Adipose tissue (tissue), 3 donors: ENCODE measurements around the gene SKAP2. TPM values are rescaled to one million over a fixed set of nuclear protein-coding genes. Genes with fewer than 3 reads are reported as not detected.

ENCODE experiments used
- H3K27ac ChIP-seq: one replicate; pipeline ENCODE4 v1.5.1; 2013; ENCODE audit warnings: low read depth, low read length
- WGBS, 3 donors: extraction: QIAGEN DNeasy Blood & Tissue Kit; methylation state at CpG; one replicate each; pipeline ENCODE4 v1.1.7; 2013; 5-methylcytosine and 5-hydroxymethylcytosine counted together
- polyA plus RNA-seq, 3 donors: library from polyadenylated mRNA; stranded (reverse); fragments of 200-250 nt; gene quantifications; one replicate each; pipeline ENCODE4 v1.2.3, GENCODE V29; 2013
- donor health status: healthy with polysubstance abuse.
- donor health status: Bipolar disorder and iron deficiency.
- donor health status: healthy.

SKAP2 gene
- polyA plus RNA-seq, 3 donors = 4.2 to 27.9 (median 18.1) TPM

DNA sequence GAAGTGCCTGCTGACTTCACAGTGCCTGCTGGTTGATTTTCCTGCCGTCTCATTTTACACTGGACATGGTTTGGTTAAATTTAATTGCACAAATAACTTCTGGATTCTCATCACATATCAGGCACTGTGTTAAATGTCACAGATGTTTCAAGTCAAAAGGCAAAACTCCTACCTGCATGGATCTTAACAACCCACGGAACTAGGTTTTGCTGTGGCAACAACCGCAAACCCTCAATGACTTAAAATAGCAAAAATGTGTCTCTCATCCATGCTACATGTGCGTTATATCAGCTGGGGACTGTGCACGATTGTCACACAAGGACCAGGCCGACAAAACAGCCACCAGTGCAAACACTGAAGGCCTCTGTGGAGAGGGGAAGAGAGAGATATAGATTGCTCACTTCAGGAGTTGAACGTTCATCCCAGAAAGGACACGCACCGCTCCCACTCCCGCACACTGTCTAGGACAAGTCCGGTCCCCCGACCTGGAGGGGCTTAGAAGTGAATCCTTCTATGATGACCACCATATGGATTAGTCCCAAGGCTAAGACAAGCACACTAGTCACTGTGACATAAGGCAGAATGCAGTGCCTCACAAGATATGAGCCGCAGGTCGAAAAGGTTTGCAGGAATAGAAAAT, 233.3 kb downstream of the SKAP2 start:
- no peak overlapping the region for H3K27ac ChIP-seq
- 84 to 92% (median 90%) methylated on average over 14 of the region's 14 CpGs for WGBS, 3 donors

DNA sequence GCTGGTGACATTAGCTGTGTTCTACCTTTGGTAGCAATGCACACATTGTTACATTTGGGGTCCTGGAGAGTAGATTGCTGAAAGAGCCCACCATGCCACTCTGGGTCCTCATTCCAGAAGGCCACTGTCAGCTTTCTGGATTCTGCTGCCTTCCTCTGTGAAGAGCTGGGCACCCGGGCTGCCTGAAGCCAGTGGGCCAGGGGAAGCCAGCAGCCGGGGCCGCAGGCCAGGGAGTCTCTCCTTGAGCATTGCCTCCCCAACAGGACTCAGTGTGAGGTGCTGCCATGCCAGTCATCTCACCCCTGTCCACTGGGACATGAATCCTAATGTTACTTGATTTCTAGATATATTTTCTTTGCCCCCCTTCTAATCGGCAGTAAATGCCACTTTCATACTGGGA, 234.0 kb downstream of the SKAP2 start:
- H3K27ac ChIP-seq = no peak overlapping the region
- 94 to 95% (median 94%) methylated on average over 4 of the region's 4 CpGs for WGBS, 3 donors

DNA sequence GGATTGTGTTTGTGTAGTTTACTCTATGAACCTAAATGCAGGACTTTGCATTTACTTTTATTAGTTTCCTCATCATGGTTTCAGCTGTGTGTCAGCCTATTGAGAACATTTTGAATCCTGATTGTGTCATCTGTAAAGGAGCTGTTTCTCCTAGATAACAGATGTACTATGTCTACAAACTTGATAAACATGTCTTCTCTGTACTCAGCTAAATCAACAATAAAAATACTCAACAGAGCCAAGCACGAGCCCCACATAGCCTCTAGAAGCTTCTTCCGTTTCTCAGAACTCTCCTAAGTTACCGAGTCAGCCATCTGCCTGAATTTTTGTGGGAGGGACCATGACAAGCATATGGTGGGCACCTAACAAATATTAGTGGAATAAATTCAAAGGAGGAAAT, 234.7 kb downstream of the SKAP2 start:
- 71 to 80% (median 80%) methylated on average over 3 of the region's 3 CpGs for WGBS, 3 donors
- H3K27ac ChIP-seq = no peak overlapping the region

DNA sequence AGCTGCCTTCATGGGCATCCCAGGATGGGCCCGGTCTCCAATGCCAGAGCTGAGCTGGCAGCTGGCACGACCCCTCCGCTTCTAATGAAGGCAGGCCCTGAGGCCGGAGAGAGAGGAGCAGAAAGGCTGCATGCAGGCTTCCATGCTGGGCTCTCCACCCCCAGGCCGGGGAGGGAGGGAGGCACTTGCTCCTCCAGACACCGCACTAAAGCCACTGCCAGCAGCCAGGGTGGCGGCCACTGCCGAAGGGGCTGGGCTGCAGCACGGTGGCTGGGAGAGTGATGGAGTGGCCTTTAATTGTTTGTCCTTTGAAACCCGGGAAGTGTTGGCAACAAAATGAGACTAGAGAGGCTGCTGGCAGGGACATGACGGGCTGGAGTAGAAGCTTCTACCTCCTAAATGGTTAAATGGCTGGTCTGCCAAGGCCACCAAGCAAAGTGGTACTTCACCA, 236.5 kb downstream of the SKAP2 start:
- no peak overlapping the region for H3K27ac ChIP-seq
- 55 to 86% (median 85%) methylated on average over 11 of the region's 11 CpGs for WGBS, 3 donors

DNA sequence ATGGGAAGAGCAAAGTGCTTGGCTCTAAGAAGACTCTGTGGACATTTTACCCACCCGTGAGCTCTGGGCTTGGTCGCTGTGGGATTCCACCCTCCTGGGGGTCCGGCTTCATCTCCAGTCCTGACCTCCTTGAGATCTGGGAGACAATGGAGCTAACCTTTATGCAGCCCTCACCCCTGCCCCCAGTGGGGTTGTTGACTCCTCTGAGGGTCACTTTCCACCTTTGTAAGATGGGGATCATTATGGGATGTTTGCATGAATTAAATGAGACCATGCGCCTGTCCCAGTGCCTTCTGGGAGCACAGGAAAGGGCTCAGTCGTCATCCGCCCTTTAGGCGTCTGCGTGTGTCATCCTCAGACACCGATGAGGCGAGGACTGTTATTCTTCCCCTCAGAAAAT, 237.2 kb downstream of the SKAP2 start:
- 95 to 96% (median 96%) methylated on average over 10 of the region's 10 CpGs for WGBS, 3 donors
- H3K27ac ChIP-seq = no peak overlapping the region

DNA sequence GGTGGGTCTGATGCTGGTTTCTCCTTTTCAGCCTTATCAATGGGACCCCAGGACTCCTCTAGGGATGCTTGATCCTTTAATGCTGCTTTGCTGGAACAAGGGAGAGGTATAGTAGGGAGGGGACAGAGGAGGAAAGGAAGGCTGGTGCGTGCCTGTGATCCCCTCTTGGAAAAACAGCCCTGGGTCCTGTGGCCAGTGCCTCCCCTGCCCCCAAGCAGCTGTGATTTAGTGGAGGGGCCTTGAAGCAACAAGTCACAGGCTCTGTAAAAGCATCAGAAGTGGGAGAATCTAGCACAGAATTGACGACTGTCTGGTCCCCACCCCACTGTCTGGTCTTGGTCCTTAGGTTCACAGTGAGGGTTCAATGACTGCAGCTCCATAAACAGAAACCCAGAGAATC, 237.7 kb downstream of the SKAP2 start:
- 83 to 93% (median 90%) methylated on average over 2 of the region's 2 CpGs for WGBS, 3 donors
- H3K27ac ChIP-seq = no peak overlapping the region

DNA sequence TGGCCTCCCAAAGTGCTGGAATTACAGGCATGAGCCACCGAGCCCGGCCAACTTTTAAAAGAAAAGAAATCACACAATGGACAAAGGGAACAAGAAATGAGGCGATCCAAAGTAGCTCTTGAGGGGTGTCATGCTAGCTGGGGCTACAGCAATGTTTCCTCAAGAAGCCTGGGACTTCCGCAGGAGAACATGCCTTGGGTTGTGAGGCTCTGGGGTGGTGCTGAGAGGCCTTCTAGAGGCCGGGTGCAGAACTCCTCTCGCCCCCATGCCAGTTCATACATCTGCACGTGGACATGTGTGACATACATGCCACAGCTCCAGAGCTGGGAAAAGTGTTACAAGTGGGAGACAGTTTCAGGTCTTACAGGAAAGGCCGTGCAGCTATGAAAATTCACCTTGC, 238.2 kb downstream of the SKAP2 start:
- WGBS, 3 donors = 91 to 97% (median 93%) methylated on average over 8 of the region's 8 CpGs
- no peak overlapping the region for H3K27ac ChIP-seq

DNA sequence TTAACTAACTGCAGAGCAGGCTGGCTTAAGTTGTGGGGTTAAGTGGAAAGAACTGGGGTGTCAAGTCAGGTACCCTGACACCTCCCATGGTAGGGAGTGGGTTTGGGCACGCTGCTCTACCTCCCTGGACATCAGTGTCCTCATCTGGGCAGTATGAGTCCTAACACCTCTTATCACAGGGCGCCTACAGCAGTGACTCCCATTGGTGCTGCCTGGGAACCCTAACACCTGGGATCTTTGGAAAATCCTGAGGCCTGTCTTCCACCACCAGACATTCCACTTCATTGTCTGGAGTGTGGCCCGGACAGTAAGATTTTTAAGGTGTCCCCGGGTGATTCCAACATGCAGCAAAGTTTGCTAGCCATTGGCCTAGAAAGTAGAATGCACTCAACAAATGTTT, 239.1 kb downstream of the SKAP2 start:
- H3K27ac ChIP-seq = no peak overlapping the region
- WGBS, 3 donors = 62 to 92% (median 89%) methylated on average over 4 of the region's 4 CpGs

DNA sequence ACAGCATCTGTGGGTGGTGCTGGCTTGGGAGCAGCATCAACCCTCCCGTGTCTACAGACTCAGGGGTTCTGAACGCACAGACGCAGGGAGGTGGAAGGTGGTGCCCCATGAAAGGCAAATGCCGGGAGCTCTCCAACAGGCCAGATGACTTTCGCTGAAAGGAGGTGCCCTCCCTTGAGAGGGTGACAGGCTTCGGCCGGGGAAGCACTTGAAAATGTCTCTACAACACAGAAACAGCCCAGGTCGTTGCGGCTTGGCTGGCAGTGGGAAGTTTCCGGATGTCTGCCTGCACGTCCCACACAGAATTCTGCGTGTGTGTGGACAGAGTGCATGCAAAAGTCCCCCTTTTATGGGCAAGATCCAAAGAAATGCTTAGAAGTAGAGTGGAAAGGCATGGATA, 239.6 kb downstream of the SKAP2 start:
- WGBS, 3 donors = 65 to 82% (median 72%) methylated on average over 12 of the region's 12 CpGs
- no peak overlapping the region for H3K27ac ChIP-seq

DNA sequence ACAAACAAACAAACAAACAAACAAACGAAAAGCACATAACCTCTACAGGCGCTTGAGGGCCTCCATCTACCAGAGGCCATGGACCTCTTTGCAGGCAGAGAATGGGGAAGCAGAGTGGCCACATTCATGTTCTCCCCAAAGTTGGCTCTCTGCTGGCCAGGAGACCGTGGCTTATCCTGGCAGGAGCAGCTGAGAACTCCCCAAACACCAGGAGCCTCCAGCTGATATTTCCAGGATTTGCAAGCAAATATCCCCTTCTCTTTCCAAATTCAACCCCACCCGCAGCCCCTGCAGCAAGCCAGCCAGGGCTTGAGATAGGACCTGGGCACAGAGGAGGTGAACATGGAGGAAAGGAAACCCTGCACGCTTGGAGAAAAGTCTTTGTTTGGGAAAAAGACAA, 240.0 kb downstream of the SKAP2 start:
- WGBS, 3 donors = 74 to 80% (median 76%) methylated on average over 5 of the region's 5 CpGs

DNA sequence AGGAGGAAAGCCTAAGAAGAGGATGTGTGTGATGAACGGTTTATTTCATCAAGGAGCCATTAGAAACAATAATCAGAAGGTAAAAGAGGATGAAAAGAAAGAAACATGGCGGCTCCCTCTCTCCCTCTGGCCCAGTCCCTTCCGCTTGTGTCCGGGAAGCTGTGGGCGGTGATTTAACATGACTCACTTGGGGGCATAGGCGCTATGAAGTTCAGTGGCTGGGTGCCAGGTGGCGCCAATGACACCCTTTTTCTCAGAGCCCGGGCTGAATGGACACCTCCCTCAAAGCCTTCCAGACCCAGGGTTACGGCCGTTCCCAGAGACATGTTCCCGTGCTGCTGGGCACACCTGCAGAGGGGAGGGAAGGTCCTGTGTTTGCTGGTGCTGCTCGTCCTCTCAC, 244.0 kb downstream of the SKAP2 start:
- 61 to 83% (median 79%) methylated on average over 12 of the region's 12 CpGs for WGBS, 3 donors
- no peak overlapping the region for H3K27ac ChIP-seq

More for the DNA sequence above, 240.0 kb downstream of the SKAP2 start:
- no peak overlapping the region for H3K27ac ChIP-seq

DNA sequence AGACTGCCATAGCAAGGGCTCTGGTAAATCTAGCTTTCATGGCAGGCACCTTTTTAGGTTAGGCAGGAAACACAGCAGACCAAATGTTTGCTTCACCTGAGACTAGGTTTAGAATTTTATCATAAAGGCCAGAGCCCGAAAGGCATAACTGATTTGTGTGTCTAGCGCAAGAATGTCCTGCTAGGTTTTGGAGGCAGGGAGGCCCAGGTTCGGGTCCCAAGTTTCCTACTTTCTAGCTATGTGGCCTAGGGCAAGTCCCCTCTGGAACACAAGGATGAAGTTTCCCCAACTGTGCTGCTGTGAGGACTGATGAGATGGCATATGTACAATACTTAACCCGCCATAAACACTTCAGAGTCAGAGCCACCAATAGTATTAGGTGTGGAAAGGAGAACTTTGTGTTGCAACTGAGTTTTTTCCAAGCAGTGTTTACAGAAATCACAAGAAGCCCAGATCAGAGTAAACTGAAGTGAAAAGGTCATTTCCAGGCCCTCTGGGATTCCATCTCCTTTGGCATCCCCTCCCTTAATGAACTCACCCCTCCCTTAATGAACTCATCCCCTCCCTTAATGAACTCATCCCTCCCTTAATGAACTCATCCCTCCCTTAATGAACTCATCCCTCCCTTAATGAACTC, 244.9 kb downstream of the SKAP2 start:
- H3K27ac ChIP-seq = no peak overlapping the region
- 90 to 97% (median 91%) methylated on average over 4 of the region's 4 CpGs for WGBS, 3 donors

DNA sequence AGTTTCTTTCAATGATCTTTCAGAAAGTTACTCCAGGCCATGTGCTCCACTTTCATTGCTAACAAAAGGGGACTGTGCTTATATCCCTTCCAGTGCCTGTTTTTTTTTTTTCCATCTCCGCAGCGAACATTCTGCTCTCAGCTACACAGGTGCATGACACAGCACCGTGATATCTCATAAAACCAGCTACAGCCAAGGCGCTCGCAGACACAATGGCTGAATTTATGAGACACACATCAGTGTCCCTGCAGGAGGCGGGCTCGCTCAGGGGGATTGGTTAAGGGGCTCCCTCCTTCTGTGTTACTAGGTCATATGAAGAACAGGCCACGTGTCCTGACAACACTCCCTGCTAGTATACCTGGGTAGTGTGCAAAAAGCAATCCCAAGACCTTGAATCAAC, 245.5 kb downstream of the SKAP2 start:
- H3K27ac ChIP-seq = no peak overlapping the region
- WGBS, 3 donors = 86 to 93% (median 91%) methylated on average over 8 of the region's 8 CpGs

DNA sequence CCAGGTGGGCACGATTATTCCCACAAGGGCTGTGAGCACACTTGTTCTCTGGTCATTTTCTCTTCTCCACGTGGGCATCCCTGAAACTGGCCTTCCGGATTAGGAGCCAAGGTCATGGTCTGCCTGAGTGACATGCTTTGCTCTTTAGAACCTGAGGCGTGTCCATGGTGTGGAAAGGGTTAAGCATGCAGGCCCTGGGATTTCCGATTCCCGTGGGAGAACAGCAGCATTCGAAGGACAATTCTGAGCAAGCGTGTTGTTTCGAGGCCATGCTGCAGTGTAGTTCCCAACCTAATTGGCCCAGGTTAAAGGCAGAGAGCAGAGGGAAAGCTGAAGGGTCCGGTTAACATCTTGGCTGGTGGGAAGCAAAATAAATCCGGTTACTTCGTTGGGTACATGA, 245.9 kb downstream of the SKAP2 start:
- no peak overlapping the region for H3K27ac ChIP-seq
- WGBS, 3 donors = 54 to 76% (median 69%) methylated on average over 12 of the region's 12 CpGs

Other genes with a start within 250 kb of the SKAP2 start
- gene HOXA1, start 231.4 kb upstream of the SKAP2 start, polyA plus RNA-seq = under 1 TPM; 0.08 to 0.56 (median 0.51) TPM
- gene HOXA2, start 238.1 kb upstream of the SKAP2 start, polyA plus RNA-seq = 1 to 10 TPM in 1 of 3 donors, under 1 TPM in 2; 0.20 to 1.0 (median 0.92) TPM